ENCODE measurements around the gene ALX3.
A peak's percentile ranks its signal among the peaks of the same experiment; 100 is the strongest.

Gene ALX3

GRCh38 chr1:110088739-110089316, 18.4 kb upstream of the ALX3 start:
- Histone ChIP-seq H2BK12ac (ENCODE audit: low read length) (no peak overlapping the region), H3K9me3 (replicated peaks in 1 of 2; ENCODE audit: control insufficient read depth in 2 of 2, insufficient read depth in 1 of 2, low read depth in 1 of 2, low read length in 2 of 2) (no peaks in the 10 kb centered on the region), H2BK15ac (ENCODE audit: low read length) (peak overlapping the region; percentile 39), H3K4me2 (ENCODE audit: insufficient read depth, low read length, poor library complexity, severe bottlenecking) (no peak overlapping the region), H4K8ac (ENCODE audit: low read depth, low read length) (no peak overlapping the region), H2BK5ac (ENCODE audit: low read length) (no peak overlapping the region), H2AK5ac (ENCODE audit: low read depth, low read length) (peak overlapping the region; percentile 73), H3K27me3 (ENCODE audit: control insufficient read depth in 3 of 3, insufficient read depth in 3 of 3, low read depth in 1 of 3, low read length in 3 of 3) (peaks cover 17 to 87% (median 41%) of the 10 kb centered on the region in 3 experiments), H3K4me3 (ENCODE audit: low read length in 2 of 2) (no peak overlapping the region), H3K23ac (ENCODE audit: low read depth, low read length, poor library complexity) (peak overlapping the region; percentile 57), H3K9ac (ENCODE audit: low read depth, low read length, poor library complexity) (no peak overlapping the region), H2AFZ (ENCODE audit: low read length) (no peak overlapping the region), H3K14ac (ENCODE audit: low read length) (peak overlapping the region; percentile 50), H3K27ac (replicated peaks; ENCODE audit: low read length) (no peak overlapping the region), H2BK120ac (ENCODE audit: low read depth, low read length) (no peak overlapping the region), H3K4ac (ENCODE audit: low read length) (no peak overlapping the region), H3K18ac (ENCODE audit: low read length) (peak overlapping the region; percentile 51), H3K36me3 (replicated peaks in 1 of 2; ENCODE audit: control insufficient read depth in 2 of 2, insufficient read depth in 2 of 2, low read length in 2 of 2) (no peaks in the 10 kb centered on the region), H4K91ac (ENCODE audit: low read depth, low read length, poor library complexity) (no peak overlapping the region), H3K79me1 (ENCODE audit: low read depth, low read length) (no peaks in the 10 kb centered on the region), H3K4me1 (ENCODE audit: control insufficient read depth in 2 of 2, insufficient read depth in 1 of 2, low read depth in 1 of 2, low read length in 2 of 2) (peaks cover 8 to 17% of the 10 kb centered on the region in 2 donors)
- no CpG with 5 or more reads among the region's 10 CpGs for WGBS, 2 donors (ENCODE audit: extremely low coverage in 2 of 2, insufficient read length in 2 of 2, insufficient replicate concordance in 1 of 2)
- DNase-seq (ENCODE audit: low spot score) = no peak

GRCh38 chr1:110087812-110088738, 17.6 kb upstream of the ALX3 start:
- H2BK15ac ChIP-seq (ENCODE audit: low read length) = peak overlapping the region; percentile 39
- no peak overlapping the region for H3K4me2 ChIP-seq (ENCODE audit: insufficient read depth, low read length, poor library complexity, severe bottlenecking)
- peak overlapping the region; percentile 51 for H3K18ac ChIP-seq (ENCODE audit: low read length)
- no peak overlapping the region for H3K4ac ChIP-seq (ENCODE audit: low read length)
- H4K8ac ChIP-seq (ENCODE audit: low read depth, low read length) = no peak overlapping the region
- no peak overlapping the region for H2AFZ ChIP-seq (ENCODE audit: low read length)
- H3K9ac ChIP-seq (ENCODE audit: low read depth, low read length, poor library complexity) = no peak overlapping the region
- peaks cover 24 to 90% (median 48%) of the 10 kb centered on the region in 3 experiments for H3K27me3 ChIP-seq (ENCODE audit: control insufficient read depth in 3 of 3, insufficient read depth in 3 of 3, low read depth in 1 of 3, low read length in 3 of 3)
- H3K27ac ChIP-seq (replicated peaks; ENCODE audit: low read length) = no peak overlapping the region
- H3K79me1 ChIP-seq (ENCODE audit: low read depth, low read length) = no peaks in the 10 kb centered on the region
- H3K14ac ChIP-seq (ENCODE audit: low read length) = peak overlapping the region; percentile 50
- H3K23ac ChIP-seq (ENCODE audit: low read depth, low read length, poor library complexity) = peak overlapping the region; percentile 57
- no peak overlapping the region for H3K4me3 ChIP-seq (ENCODE audit: low read length in 2 of 2)
- no peaks in the 10 kb centered on the region for H3K36me3 ChIP-seq (replicated peaks in 1 of 2; ENCODE audit: control insufficient read depth in 2 of 2, insufficient read depth in 2 of 2, low read length in 2 of 2)
- H2BK5ac ChIP-seq (ENCODE audit: low read length) = no peak overlapping the region
- no peak overlapping the region for H2BK120ac ChIP-seq (ENCODE audit: low read depth, low read length)
- DNase-seq (ENCODE audit: low spot score) = no peak
- no peak overlapping the region for H2BK12ac ChIP-seq (ENCODE audit: low read length)
- H2AK5ac ChIP-seq (ENCODE audit: low read depth, low read length) = peak overlapping the region; percentile 73
- H3K4me1 ChIP-seq (ENCODE audit: control insufficient read depth in 2 of 2, insufficient read depth in 1 of 2, low read depth in 1 of 2, low read length in 2 of 2) = peaks cover 8 to 18% of the 10 kb centered on the region in 2 donors
- H4K91ac ChIP-seq (ENCODE audit: low read depth, low read length, poor library complexity) = no peak overlapping the region
- H3K9me3 ChIP-seq (replicated peaks in 1 of 2; ENCODE audit: control insufficient read depth in 2 of 2, insufficient read depth in 1 of 2, low read depth in 1 of 2, low read length in 2 of 2) = no peaks in the 10 kb centered on the region
- WGBS, 2 donors (ENCODE audit: extremely low coverage in 2 of 2, insufficient read length in 2 of 2, insufficient replicate concordance in 1 of 2) = no CpG with 5 or more reads among the region's 15 CpGs

GRCh38 chr1:110086961-110087360, 16.5 kb upstream of the ALX3 start:
- no peak for DNase-seq (ENCODE audit: low spot score)
- no peak overlapping the region for H3K23ac ChIP-seq (ENCODE audit: low read depth, low read length, poor library complexity)
- H2BK12ac ChIP-seq (ENCODE audit: low read length) = no peak overlapping the region
- no peak overlapping the region for H3K27ac ChIP-seq (replicated peaks; ENCODE audit: low read length)
- no peak overlapping the region for H2BK120ac ChIP-seq (ENCODE audit: low read depth, low read length)
- H3K18ac ChIP-seq (ENCODE audit: low read length) = no peak overlapping the region
- no CpG with 5 or more reads among the region's 4 CpGs for WGBS, 2 donors (ENCODE audit: extremely low coverage in 2 of 2, insufficient read length in 2 of 2, insufficient replicate concordance in 1 of 2)
- H3K79me1 ChIP-seq (ENCODE audit: low read depth, low read length) = no peaks in the 10 kb centered on the region
- H3K4me1 ChIP-seq (ENCODE audit: control insufficient read depth in 2 of 2, insufficient read depth in 1 of 2, low read depth in 1 of 2, low read length in 2 of 2) = peaks cover 8 to 18% of the 10 kb centered on the region in 2 donors
- H3K9ac ChIP-seq (ENCODE audit: low read depth, low read length, poor library complexity) = no peak overlapping the region
- peaks cover 32 to 91% (median 58%) of the 10 kb centered on the region in 3 experiments for H3K27me3 ChIP-seq (ENCODE audit: control insufficient read depth in 3 of 3, insufficient read depth in 3 of 3, low read depth in 1 of 3, low read length in 3 of 3)
- H2AFZ ChIP-seq (ENCODE audit: low read length) = no peak overlapping the region
- no peaks in the 10 kb centered on the region for H3K36me3 ChIP-seq (replicated peaks in 1 of 2; ENCODE audit: control insufficient read depth in 2 of 2, insufficient read depth in 2 of 2, low read length in 2 of 2)
- H3K4ac ChIP-seq (ENCODE audit: low read length) = no peak overlapping the region
- H3K14ac ChIP-seq (ENCODE audit: low read length) = no peak overlapping the region
- no peak overlapping the region for H3K4me3 ChIP-seq (ENCODE audit: low read length in 2 of 2)
- no peak overlapping the region for H2BK15ac ChIP-seq (ENCODE audit: low read length)
- H4K8ac ChIP-seq (ENCODE audit: low read depth, low read length) = no peak overlapping the region
- H4K91ac ChIP-seq (ENCODE audit: low read depth, low read length, poor library complexity) = no peak overlapping the region
- H2BK5ac ChIP-seq (ENCODE audit: low read length) = no peak overlapping the region
- no peak overlapping the region for H2AK5ac ChIP-seq (ENCODE audit: low read depth, low read length)
- H3K4me2 ChIP-seq (ENCODE audit: insufficient read depth, low read length, poor library complexity, severe bottlenecking) = no peak overlapping the region
- peaks cover 0 to 2% of the 10 kb centered on the region in 2 donors for H3K9me3 ChIP-seq (replicated peaks in 1 of 2; ENCODE audit: control insufficient read depth in 2 of 2, insufficient read depth in 1 of 2, low read depth in 1 of 2, low read length in 2 of 2)

- Histone ChIP-seq H3K27ac (replicated peaks; ENCODE audit: low read length) (no peak overlapping the region), H2BK120ac (ENCODE audit: low read depth, low read length) (no peak overlapping the region), H2AFZ (ENCODE audit: low read length) (no peak overlapping the region), H2BK15ac (ENCODE audit: low read length) (no peak overlapping the region), H3K9ac (ENCODE audit: low read depth, low read length, poor library complexity) (no peak overlapping the region), H3K18ac (ENCODE audit: low read length) (no peak overlapping the region), H2AK5ac (ENCODE audit: low read depth, low read length) (no peak overlapping the region), H3K9me3 (replicated peaks in 1 of 2; ENCODE audit: control insufficient read depth in 2 of 2, insufficient read depth in 1 of 2, low read depth in 1 of 2, low read length in 2 of 2) (peaks cover 0 to 2% of the 10 kb centered on the region in 2 donors), H3K4ac (ENCODE audit: low read length) (no peak overlapping the region), H3K4me3 (ENCODE audit: low read length in 2 of 2) (no peak overlapping the region), H3K4me2 (ENCODE audit: insufficient read depth, low read length, poor library complexity, severe bottlenecking) (no peak overlapping the region), H2BK12ac (ENCODE audit: low read length) (no peak overlapping the region), H3K79me1 (ENCODE audit: low read depth, low read length) (peaks cover 2% of the 10 kb centered on the region), H4K91ac (ENCODE audit: low read depth, low read length, poor library complexity) (no peak overlapping the region), H3K4me1 (ENCODE audit: control insufficient read depth in 2 of 2, insufficient read depth in 1 of 2, low read depth in 1 of 2, low read length in 2 of 2) (peaks cover 8 to 18% of the 10 kb centered on the region in 2 donors), H3K23ac (ENCODE audit: low read depth, low read length, poor library complexity) (no peak overlapping the region), H4K8ac (ENCODE audit: low read depth, low read length) (no peak overlapping the region), H2BK5ac (ENCODE audit: low read length) (no peak overlapping the region), H3K36me3 (replicated peaks in 1 of 2; ENCODE audit: control insufficient read depth in 2 of 2, insufficient read depth in 2 of 2, low read length in 2 of 2) (no peaks in the 10 kb centered on the region), H3K27me3 (ENCODE audit: control insufficient read depth in 3 of 3, insufficient read depth in 3 of 3, low read depth in 1 of 3, low read length in 3 of 3) (peaks cover 32 to 96% (median 69%) of the 10 kb centered on the region in 3 experiments), H3K14ac (ENCODE audit: low read length) (no peak overlapping the region)
- DNase-seq (ENCODE audit: low spot score) = no peak
- WGBS, 2 donors (ENCODE audit: extremely low coverage in 2 of 2, insufficient read length in 2 of 2, insufficient replicate concordance in 1 of 2) = no CpG with 5 or more reads among the region's 5 CpGs
These were observed 15.2 kb upstream of the ALX3 start for GRCh38 chr1:110085671-110086070.
